SIG-M5 (cell line): ENCODE measurements around the gene TOE1.
"Not testable (repeated sequence)": the region's sequence is repeated elsewhere in the genome, so short reads cannot be mapped to it uniquely, and the experiment has no call there.

Experiments
- DNase-seq: peaks from one replicate; lab custom pipeline; 2025; lab: John Stamatoyannopoulos, UW

The TOE1 gene

GRCh38 chr1:45355683-45356082, 15.7 kb downstream of the TOE1 start:
- DNase-seq, result no peak

- DNase-seq, result no peak
Measured at GRCh38 chr1:45356186-45356585, 16.2 kb downstream of the TOE1 start.

- no peak for DNase-seq
Measured at GRCh38 chr1:45359882-45360513, 20.0 kb downstream of the TOE1 start.

- not testable (repeated sequence) for DNase-seq
Measured at GRCh38 chr1:45360981-45361380, 21.0 kb downstream of the TOE1 start.

- DNase-seq, result no peak
Measured at GRCh38 chr1:45364294-45364693, 24.3 kb downstream of the TOE1 start.

GRCh38 chr1:45365051-45365450, 25.1 kb downstream of the TOE1 start:
- DNase-seq, result no peak

GRCh38 chr1:45370575-45370974, 30.6 kb downstream of the TOE1 start:
- DNase-seq, result no peak

GRCh38 chr1:45373573-45373972, 33.6 kb downstream of the TOE1 start:
- DNase-seq, result no peak

- DNase-seq, result no peak
Measured at GRCh38 chr1:45375104-45376090, 35.4 kb downstream of the TOE1 start.

- DNase-seq, result no peak
Measured at GRCh38 chr1:45378184-45378583, 38.2 kb downstream of the TOE1 start.

- no peak for DNase-seq
Measured at GRCh38 chr1:45379524-45379923, 39.6 kb downstream of the TOE1 start.

- DNase-seq, result no peak
Measured at GRCh38 chr1:45380125-45380524, 40.2 kb downstream of the TOE1 start.

- DNase-seq, result no peak
Measured at GRCh38 chr1:45380730-45381129, 40.8 kb downstream of the TOE1 start.

- no peak for DNase-seq
Measured at GRCh38 chr1:45381243-45381642, 41.3 kb downstream of the TOE1 start.

GRCh38 chr1:45383191-45383590, 43.2 kb downstream of the TOE1 start:
- DNase-seq, result no peak

- DNase-seq, result not testable (repeated sequence)
Measured at GRCh38 chr1:45384213-45384612, 44.2 kb downstream of the TOE1 start.

GRCh38 chr1:45385302-45385701, 45.3 kb downstream of the TOE1 start:
- no peak for DNase-seq

GRCh38 chr1:45386219-45386618, 46.2 kb downstream of the TOE1 start:
- no peak for DNase-seq
